ENCODE data around the gene IFNA7.

- no peak for TF ChIP-seq CTCF (conservative IDR thresholded peaks at IDR 0.05 in 1 of 2, IDR thresholded peaks at IDR 0.05 in 1 of 2; ENCODE audit: low read depth in 1 of 2, low read length in 2 of 2)
- no peak for TF ChIP-seq EZH2 (IDR thresholded peaks at IDR 0.05; ENCODE audit: low read length, missing control alignments)
These were observed 42.8 kb upstream of the IFNA7 start for GRCh38 chr9:21244836-21245235.
